ENCODE measurements around the gene CCNO.

Gene CCNO

GRCh38 chr5:55222985-55223811 is 10.2 kb downstream of the CCNO start:
- no peak for DNase-seq

GRCh38 chr5:55222092-55222984 is 11.1 kb downstream of the CCNO start:
- DNase-seq: no peak

- no peak for DNase-seq
Measured at GRCh38 chr5:55220433-55221185, 12.8 kb downstream of the CCNO start.

DNA sequence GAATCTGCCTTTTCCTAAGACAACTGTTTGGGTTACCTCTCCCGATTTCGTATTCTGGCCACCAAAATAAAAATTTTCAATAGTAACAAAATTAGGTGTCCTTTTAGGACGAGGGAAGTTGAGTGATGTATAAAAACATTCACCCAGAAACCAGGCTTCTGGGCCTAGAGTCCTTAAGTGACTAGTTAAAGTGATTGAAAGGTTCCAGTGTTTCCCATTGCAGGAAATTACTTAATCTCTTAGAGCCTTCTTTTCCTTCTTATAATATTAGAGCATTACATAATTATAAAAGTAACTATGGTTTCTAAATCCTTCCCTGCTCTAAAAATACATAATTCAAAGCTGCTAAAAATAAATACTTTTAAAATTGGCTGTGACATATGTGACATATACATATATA is 13.6 kb downstream of the CCNO start:
- DNase-seq: no peak

- no peak for DNase-seq
Measured at GRCh38 chr5:55218967-55219366, 14.4 kb downstream of the CCNO start.

DNA sequence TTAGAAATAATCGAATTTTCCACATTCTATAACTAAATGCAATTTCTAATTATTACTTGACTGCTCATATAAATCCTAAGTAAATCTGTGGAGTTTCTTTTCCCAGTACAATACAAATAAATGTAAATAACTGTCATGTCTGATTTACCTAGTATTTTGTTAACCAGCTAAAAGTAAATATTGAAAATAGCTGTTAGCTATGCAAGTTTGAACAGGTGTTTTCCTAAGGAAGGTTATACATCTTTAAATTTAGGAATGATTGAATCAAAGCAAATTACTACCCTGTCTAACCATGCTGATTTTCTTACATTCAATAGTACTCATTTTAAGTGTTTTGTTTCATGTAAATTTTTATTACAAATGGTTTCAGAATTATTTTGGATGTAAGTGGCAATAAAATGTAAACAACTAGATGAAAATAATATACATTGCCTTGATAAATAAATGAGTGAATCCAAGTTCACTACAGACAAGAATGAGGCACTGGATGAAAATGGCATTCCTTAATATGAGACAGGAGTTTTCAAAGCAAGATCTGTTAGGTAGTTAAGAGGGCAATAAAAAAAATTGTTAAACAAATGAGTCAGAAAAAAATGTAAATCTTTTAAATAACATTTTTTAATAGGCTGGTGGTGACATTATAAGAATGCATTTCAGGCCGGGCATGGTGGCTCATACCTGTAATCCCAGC is 22.1 kb downstream of the CCNO start:
- DNase-seq: no peak

DNA sequence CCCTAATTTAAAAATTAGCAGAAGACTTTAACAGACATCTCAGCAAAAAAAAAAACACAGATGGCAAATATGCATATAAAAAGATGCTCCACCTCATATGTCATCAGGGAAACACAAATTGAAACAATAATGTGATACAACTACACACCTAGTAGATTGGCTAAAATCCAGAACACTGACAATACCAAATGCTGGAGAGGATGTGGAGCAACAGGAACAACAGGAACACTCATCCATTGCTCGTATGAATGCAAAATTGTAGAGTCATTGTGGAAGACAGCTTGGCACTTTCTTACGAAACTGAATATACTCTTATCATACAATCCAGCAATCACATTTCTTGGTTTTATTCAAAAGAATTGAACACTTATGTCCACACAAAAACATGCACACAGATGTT is 28.4 kb downstream of the CCNO start:
- DNase-seq: no peak

GRCh38 chr5:55191165-55191564 is 42.2 kb downstream of the CCNO start:
- no peak for DNase-seq

DNA sequence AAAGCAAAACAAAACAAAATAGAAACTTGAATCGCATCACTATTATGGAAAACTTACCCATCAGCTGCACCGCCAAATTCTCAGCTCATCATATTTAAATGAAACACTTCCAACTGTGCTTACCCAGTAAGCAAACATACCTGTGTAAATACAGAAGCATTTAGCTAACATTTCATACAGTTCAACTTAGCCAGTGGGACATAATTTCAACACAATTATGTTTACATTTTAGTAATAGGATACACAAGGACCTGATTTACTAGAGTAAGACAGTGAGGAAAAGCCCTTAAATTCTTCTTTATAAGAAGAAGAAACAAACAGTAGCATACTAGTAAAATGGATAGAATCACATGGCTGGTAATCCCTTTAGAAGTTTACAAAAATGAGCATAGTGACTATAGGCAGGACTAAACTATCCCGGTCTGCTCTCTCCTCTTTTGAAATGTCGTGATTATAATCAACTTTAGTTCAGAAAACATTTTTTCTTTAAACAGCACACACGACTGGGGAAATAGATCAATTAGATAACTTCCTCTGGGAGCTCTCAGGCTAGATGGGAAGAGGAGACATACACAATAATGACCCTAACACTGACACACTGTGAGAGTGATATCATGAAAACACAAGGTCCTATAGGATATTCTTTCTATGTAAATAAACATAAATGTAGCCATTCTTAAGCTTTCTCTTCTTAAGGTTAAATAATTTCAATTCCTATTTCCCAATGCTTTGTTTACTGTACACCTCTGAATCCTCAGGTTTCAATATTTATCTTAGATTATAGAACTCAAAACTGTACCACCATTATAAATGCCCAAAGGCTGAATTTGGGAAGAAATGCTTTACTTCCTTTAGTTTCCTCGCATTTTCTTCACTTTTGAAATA is 44.5 kb downstream of the CCNO start:
- no peak for DNase-seq

- DNase-seq: no peak
Measured at GRCh38 chr5:55187370-55187769, 46.0 kb downstream of the CCNO start.
